ENCODE results near the gene EIF1AD. TPM values are rescaled to one million over a fixed set of nuclear protein-coding genes. Genes with fewer than 3 reads are reported as not detected.

Gene EIF1AD
- total RNA-seq, 1 experiment from 2014 or later, result 55.1 TPM

DNA sequence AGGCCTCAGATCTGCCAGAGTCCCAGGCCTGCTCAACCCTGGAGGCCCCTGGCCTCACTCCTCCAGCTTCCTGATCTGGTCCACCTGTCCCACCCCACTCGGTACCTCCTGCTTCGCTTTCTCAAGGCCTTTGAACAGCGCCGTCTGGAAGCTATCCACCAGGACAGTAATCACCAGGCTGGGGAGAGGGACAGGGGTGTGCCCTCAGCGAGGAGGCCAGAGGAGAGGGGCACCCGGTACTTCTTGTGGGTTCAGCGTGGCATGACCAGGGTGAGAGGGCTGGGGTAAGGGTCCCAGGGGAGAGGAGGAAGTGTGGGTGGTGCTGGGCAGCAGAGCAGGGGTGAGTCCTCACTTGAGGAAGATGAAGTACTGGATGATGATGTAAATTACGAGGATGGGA lies 18.3 kb upstream of the EIF1AD start:
- CTCF ChIA-PET, result no interaction called here
- DNase-seq, result no peak
- Mint-ChIP-seq H3K4me3 (ENCODE audit: low read depth, unreplicated experiment) (no peak overlapping the region), H3K27me3 (ENCODE audit: unreplicated experiment) (peaks cover 23% of the 10 kb centered on the region), H3K4me1 (ENCODE audit: low read depth, unreplicated experiment) (peaks cover 44% of the 10 kb centered on the region), H3K27ac (ENCODE audit: unreplicated experiment) (peak overlapping the region; percentile 34), H3K36me3 (ENCODE audit: insufficient read depth, unreplicated experiment) (peaks cover 4% of the 10 kb centered on the region), H3K9me3 (ENCODE audit: low read depth, unreplicated experiment) (no peaks in the 10 kb centered on the region)
- TF ChIP-seq, protein P1, sequence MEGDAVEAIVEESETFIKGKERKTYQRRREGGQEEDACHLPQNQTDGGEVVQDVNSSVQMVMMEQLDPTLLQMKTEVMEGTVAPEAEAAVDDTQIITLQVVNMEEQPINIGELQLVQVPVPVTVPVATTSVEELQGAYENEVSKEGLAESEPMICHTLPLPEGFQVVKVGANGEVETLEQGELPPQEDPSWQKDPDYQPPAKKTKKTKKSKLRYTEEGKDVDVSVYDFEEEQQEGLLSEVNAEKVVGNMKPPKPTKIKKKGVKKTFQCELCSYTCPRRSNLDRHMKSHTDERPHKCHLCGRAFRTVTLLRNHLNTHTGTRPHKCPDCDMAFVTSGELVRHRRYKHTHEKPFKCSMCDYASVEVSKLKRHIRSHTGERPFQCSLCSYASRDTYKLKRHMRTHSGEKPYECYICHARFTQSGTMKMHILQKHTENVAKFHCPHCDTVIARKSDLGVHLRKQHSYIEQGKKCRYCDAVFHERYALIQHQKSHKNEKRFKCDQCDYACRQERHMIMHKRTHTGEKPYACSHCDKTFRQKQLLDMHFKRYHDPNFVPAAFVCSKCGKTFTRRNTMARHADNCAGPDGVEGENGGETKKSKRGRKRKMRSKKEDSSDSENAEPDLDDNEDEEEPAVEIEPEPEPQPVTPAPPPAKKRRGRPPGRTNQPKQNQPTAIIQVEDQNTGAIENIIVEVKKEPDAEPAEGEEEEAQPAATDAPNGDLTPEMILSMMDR (IDR thresholded peaks at IDR 0.05; ENCODE audit: unreplicated experiment), result no peak
- intact Hi-C loops (cut with micrococcal nuclease; ENCODE audit: unreplicated experiment), result no loop called here
- no TSS peak for BruUV-seq (replicated peaks)

DNA sequence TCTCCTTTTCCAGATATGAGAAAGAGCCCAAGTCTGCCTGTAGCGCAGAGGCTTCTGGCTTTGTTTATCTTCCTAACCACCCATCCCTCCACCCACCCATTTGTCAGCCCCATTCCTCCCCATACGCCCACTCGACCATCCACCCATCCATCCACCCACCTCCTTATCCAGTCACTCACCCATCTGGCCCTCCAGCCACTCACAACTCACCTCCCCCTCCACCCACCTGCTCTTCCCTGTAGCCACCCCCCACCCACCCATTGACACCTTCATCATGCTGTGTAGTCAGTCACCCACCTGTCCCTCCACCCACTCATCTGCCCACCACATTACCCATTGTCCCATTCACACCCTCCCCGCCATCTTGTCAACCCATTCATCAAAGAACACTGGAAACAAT lies 15.4 kb upstream of the EIF1AD start:
- Mint-ChIP-seq H3K4me1 (ENCODE audit: low read depth, unreplicated experiment) (peaks cover 56% of the 10 kb centered on the region), H3K27ac (ENCODE audit: unreplicated experiment) (no peak overlapping the region), H3K9me3 (ENCODE audit: low read depth, unreplicated experiment) (no peaks in the 10 kb centered on the region), H3K27me3 (ENCODE audit: unreplicated experiment) (peaks cover 3% of the 10 kb centered on the region), H3K36me3 (ENCODE audit: insufficient read depth, unreplicated experiment) (peaks cover 17% of the 10 kb centered on the region), H3K4me3 (ENCODE audit: low read depth, unreplicated experiment) (no peak overlapping the region)
- no peak for DNase-seq
- CTCF ChIA-PET, result no interaction called here
- no TSS peak for BruUV-seq (replicated peaks)
- TF ChIP-seq, protein P1 (IDR thresholded peaks at IDR 0.05; ENCODE audit: unreplicated experiment), result no peak
- intact Hi-C loops (cut with micrococcal nuclease; ENCODE audit: unreplicated experiment), result no loop called here

DNA sequence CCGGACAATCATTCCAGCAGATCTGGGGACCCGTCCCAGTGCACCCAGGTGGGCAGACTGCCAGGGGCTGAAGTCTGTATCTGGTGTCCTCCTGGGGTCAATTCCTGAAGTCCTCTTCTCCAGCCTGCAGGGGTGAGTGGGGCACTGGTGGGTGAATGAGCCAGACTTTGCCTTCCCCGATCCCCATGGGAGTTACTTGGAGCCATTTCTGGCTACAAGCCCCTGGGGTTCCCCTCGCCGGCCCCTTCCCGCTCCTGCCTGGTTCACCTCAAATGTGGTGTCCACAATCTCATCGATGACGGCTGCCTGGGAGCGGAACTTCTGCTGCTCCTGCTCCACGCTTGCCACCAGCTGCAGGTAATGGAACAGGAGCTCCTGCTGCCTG lies 14.8 kb upstream of the EIF1AD start:
- Mint-ChIP-seq H3K4me1 (ENCODE audit: low read depth, unreplicated experiment) (peaks cover 54% of the 10 kb centered on the region), H3K27me3 (ENCODE audit: unreplicated experiment) (no peaks in the 10 kb centered on the region), H3K9me3 (ENCODE audit: low read depth, unreplicated experiment) (no peaks in the 10 kb centered on the region), H3K36me3 (ENCODE audit: insufficient read depth, unreplicated experiment) (peaks cover 22% of the 10 kb centered on the region), H3K4me3 (ENCODE audit: low read depth, unreplicated experiment) (no peak overlapping the region), H3K27ac (ENCODE audit: unreplicated experiment) (no peak overlapping the region)
- CTCF ChIA-PET, result no interaction called here
- intact Hi-C loops (cut with micrococcal nuclease; ENCODE audit: unreplicated experiment), result no loop called here
- no peak for DNase-seq
- BruUV-seq (replicated peaks), result no TSS peak
- TF ChIP-seq, protein P1 (IDR thresholded peaks at IDR 0.05; ENCODE audit: unreplicated experiment), result no peak

DNA sequence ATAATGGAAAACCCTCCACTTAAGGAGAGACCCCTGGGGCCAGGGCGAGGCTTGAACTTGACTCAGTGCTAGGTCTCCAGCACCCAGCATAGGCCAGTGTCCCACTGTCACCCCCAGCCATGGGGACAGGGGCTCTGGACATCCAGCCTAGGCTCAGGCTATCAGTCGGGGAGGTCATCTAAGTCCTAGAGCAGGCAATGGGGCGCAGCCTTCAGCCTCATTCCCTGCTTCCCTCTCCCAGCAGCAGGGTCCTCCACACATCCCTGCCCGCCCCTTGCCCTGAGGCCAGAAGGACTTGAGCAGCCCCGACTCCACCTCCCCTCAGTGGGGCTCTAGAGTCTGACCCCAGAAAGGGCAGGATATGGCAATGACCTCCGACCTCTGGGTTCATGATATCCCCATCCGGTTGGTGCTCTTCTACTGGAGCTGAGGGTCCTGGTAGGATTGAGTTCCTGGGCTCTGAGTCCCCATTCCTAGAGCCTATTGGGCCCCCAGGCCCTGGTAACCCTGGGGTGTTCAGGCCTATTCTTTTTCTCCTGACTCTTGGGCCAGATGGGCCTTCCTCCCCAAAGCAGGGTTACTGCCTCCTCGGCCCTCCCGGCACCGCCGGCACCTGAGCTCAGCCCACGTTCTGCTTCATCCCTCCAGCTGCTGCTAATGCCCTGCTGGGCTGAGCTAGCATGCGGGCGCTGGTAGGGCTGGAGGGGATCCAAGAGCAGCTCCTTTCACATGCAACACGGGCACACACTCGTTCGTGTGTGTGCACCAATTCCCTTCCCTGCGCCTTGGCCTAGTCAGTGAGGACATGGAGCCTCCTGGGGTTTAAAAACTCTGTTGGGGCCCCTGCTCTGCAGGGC lies 14.2 kb upstream of the EIF1AD start:
- H3K27me3 Mint-ChIP-seq (ENCODE audit: unreplicated experiment), result no peaks in the 10 kb centered on the region
- H3K4me1 Mint-ChIP-seq (ENCODE audit: low read depth, unreplicated experiment), result peaks cover 48% of the 10 kb centered on the region
- intact Hi-C loops (cut with micrococcal nuclease; ENCODE audit: unreplicated experiment), result no loop called here
- H3K4me3 Mint-ChIP-seq (ENCODE audit: low read depth, unreplicated experiment), result no peak overlapping the region
- CTCF ChIA-PET, result interaction anchor here (0.6 kb wide), 1 partner anchor 199 kb away, joined by 3 read pairs; no protein-coding TSS in a partner anchor
- TF ChIP-seq, protein P1 (IDR thresholded peaks at IDR 0.05; ENCODE audit: unreplicated experiment), result no peak
- no peaks in the 10 kb centered on the region for H3K9me3 Mint-ChIP-seq (ENCODE audit: low read depth, unreplicated experiment)
- DNase-seq, result no peak
- H3K27ac Mint-ChIP-seq (ENCODE audit: unreplicated experiment), result no peak overlapping the region
- BruUV-seq (replicated peaks), result no TSS peak
- peaks cover 28% of the 10 kb centered on the region for H3K36me3 Mint-ChIP-seq (ENCODE audit: insufficient read depth, unreplicated experiment)
